ENCODE data around the gene ACP7.
A peak's percentile ranks its signal among the peaks of the same experiment; 100 is the strongest.

Gene ACP7

DNA sequence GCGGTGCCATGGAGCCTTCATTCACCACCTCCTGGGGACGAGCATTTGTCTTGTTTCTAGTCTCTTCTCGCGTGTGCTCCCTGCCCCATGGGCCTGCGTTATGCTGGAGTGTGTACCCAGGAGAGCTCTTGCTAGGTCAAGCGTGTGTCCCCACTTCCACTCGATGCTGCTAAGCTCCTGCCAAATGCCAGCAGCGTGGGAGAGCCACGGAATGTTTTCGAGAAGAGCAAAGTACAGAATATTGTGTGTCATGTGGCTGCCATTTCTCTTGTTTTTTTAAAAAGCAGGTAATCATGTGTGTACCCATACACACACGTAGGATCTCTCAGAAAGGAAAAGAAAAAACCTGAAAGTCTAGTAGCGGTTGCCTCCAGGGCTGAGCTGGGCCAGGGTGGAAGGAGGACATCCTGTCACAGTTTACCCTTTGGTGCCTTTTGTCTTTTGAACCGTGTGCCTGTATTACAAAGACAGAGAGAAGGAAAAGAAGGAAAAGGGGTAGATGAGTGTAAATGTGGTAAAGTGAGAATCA is 70.0 kb downstream of the ACP7 start:
- Histone ChIP-seq H3K27me3 (ENCODE audit: control insufficient read depth, insufficient read depth, low read length) (no peaks in the 10 kb centered on the region), H3K4me1 (ENCODE audit: control insufficient read depth, insufficient read depth, low read length) (peaks cover 25% of the 10 kb centered on the region), H3K4me3 (ENCODE audit: low read depth, low read length) (no peak overlapping the region), H3K27ac (ENCODE audit: low read depth, low read length) (no peak overlapping the region), H3K9ac (ENCODE audit: low read depth, low read length) (no peak overlapping the region), H3K36me3 (ENCODE audit: control insufficient read depth, insufficient read depth, low read length) (peaks cover 3% of the 10 kb centered on the region), H3K9me3 (ENCODE audit: control insufficient read depth, insufficient read depth, low read length) (no peaks in the 10 kb centered on the region)

- H3K27me3 ChIP-seq (ENCODE audit: control insufficient read depth, insufficient read depth, low read length): no peaks in the 10 kb centered on the region
- peaks cover 25% of the 10 kb centered on the region for H3K4me1 ChIP-seq (ENCODE audit: control insufficient read depth, insufficient read depth, low read length)
- no peak overlapping the region for H3K4me3 ChIP-seq (ENCODE audit: low read depth, low read length)
- no peak overlapping the region for H3K9ac ChIP-seq (ENCODE audit: low read depth, low read length)
- no peaks in the 10 kb centered on the region for H3K9me3 ChIP-seq (ENCODE audit: control insufficient read depth, insufficient read depth, low read length)
- peaks cover 3% of the 10 kb centered on the region for H3K36me3 ChIP-seq (ENCODE audit: control insufficient read depth, insufficient read depth, low read length)
- H3K27ac ChIP-seq (ENCODE audit: low read depth, low read length): peak overlapping the region; percentile 37
These were observed 70.5 kb downstream of the ACP7 start for GRCh38 chr19:39154629-39155100.

- H3K9ac ChIP-seq (ENCODE audit: low read depth, low read length): no peak overlapping the region
- peak overlapping the region; percentile 37 for H3K27ac ChIP-seq (ENCODE audit: low read depth, low read length)
These were observed 71.0 kb downstream of the ACP7 start for GRCh38 chr19:39155114-39155700.

DNA sequence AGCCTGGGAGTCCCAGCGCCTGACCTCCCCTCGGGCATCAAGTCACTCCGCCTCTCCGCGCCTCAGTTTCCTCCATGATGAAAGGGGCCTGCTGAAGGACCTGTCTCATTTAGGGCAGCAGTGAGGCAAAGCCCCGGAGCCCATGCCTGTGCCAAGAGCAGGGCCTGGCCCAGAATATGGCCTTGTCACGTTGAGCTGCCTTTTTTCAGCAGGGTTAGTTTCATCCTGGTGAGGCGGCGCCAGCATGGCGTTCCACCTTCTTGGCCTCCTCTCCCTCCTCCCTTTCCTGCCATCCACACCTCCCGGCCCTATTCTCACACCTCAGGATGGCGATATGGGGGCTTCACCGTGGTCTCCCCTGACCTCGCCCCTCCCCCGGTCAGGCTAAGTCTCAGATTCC is 71.6 kb downstream of the ACP7 start:
- Histone ChIP-seq H3K4me3 (ENCODE audit: low read depth, low read length) (no peak overlapping the region), H3K27me3 (ENCODE audit: control insufficient read depth, insufficient read depth, low read length) (no peaks in the 10 kb centered on the region), H3K27ac (ENCODE audit: low read depth, low read length) (no peak overlapping the region), H3K9ac (ENCODE audit: low read depth, low read length) (no peak overlapping the region), H3K36me3 (ENCODE audit: control insufficient read depth, insufficient read depth, low read length) (peaks cover 3% of the 10 kb centered on the region), H3K4me1 (ENCODE audit: control insufficient read depth, insufficient read depth, low read length) (peaks cover 25% of the 10 kb centered on the region), H3K9me3 (ENCODE audit: control insufficient read depth, insufficient read depth, low read length) (no peaks in the 10 kb centered on the region)

More at GRCh38 chr19:39155114-39155700, 71.0 kb downstream of the ACP7 start:
- Histone ChIP-seq H3K36me3 (ENCODE audit: control insufficient read depth, insufficient read depth, low read length) (peaks cover 3% of the 10 kb centered on the region), H3K4me3 (ENCODE audit: low read depth, low read length) (no peak overlapping the region), H3K27me3 (ENCODE audit: control insufficient read depth, insufficient read depth, low read length) (no peaks in the 10 kb centered on the region), H3K9me3 (ENCODE audit: control insufficient read depth, insufficient read depth, low read length) (no peaks in the 10 kb centered on the region), H3K4me1 (ENCODE audit: control insufficient read depth, insufficient read depth, low read length) (peaks cover 25% of the 10 kb centered on the region)

GRCh38 chr19:39156326-39157230 is 72.4 kb downstream of the ACP7 start:
- Histone ChIP-seq H3K4me3 (ENCODE audit: low read depth, low read length) (no peak overlapping the region), H3K27ac (ENCODE audit: low read depth, low read length) (no peak overlapping the region), H3K9me3 (ENCODE audit: control insufficient read depth, insufficient read depth, low read length) (no peaks in the 10 kb centered on the region), H3K27me3 (ENCODE audit: control insufficient read depth, insufficient read depth, low read length) (no peaks in the 10 kb centered on the region), H3K4me1 (ENCODE audit: control insufficient read depth, insufficient read depth, low read length) (peaks cover 25% of the 10 kb centered on the region), H3K9ac (ENCODE audit: low read depth, low read length) (no peak overlapping the region), H3K36me3 (ENCODE audit: control insufficient read depth, insufficient read depth, low read length) (peaks cover 3% of the 10 kb centered on the region)

- no peak overlapping the region for H3K4me3 ChIP-seq (ENCODE audit: low read depth, low read length)
- peaks cover 25% of the 10 kb centered on the region for H3K4me1 ChIP-seq (ENCODE audit: control insufficient read depth, insufficient read depth, low read length)
- H3K36me3 ChIP-seq (ENCODE audit: control insufficient read depth, insufficient read depth, low read length): peaks cover 3% of the 10 kb centered on the region
- no peak overlapping the region for H3K9ac ChIP-seq (ENCODE audit: low read depth, low read length)
- H3K9me3 ChIP-seq (ENCODE audit: control insufficient read depth, insufficient read depth, low read length): no peaks in the 10 kb centered on the region
- no peaks in the 10 kb centered on the region for H3K27me3 ChIP-seq (ENCODE audit: control insufficient read depth, insufficient read depth, low read length)
- H3K27ac ChIP-seq (ENCODE audit: low read depth, low read length): no peak overlapping the region
These were observed 73.3 kb downstream of the ACP7 start for GRCh38 chr19:39157275-39157996.

- Histone ChIP-seq H3K27ac (ENCODE audit: low read depth, low read length) (no peak overlapping the region), H3K4me1 (ENCODE audit: control insufficient read depth, insufficient read depth, low read length) (peaks cover 25% of the 10 kb centered on the region), H3K36me3 (ENCODE audit: control insufficient read depth, insufficient read depth, low read length) (peaks cover 3% of the 10 kb centered on the region), H3K4me3 (ENCODE audit: low read depth, low read length) (no peak overlapping the region), H3K9ac (ENCODE audit: low read depth, low read length) (no peak overlapping the region), H3K9me3 (ENCODE audit: control insufficient read depth, insufficient read depth, low read length) (no peaks in the 10 kb centered on the region), H3K27me3 (ENCODE audit: control insufficient read depth, insufficient read depth, low read length) (no peaks in the 10 kb centered on the region)
These were observed 73.8 kb downstream of the ACP7 start for GRCh38 chr19:39157997-39158389.

DNA sequence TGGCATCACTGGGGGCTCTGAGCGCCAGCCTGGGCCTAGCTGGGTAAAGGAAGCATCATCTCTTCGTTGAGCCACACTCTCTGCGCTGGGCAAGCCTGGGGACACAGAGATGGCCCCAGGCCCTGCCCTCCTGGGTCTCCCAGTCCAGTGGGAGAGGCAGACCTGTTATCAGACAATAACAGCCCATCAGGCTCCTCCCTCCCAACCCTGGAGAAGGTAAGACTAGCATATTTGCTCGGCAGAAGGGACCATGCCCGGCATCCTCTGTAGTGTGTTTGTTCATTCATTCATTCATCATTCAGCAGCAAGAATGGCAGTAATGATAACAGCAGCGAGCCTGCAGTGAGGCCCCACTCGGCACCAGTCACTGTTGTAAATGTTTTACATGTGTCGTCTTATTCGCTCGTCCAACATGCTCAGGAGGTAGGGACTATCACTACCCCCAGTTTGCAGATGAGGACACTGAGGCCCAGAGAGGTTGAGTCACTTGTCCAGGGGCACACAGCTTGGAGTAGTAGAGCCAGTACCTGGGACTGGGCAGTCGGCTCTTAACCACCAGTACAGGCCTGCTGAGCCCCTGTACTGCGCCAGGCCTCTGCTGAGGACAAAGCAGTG is 74.6 kb downstream of the ACP7 start:
- H3K27ac ChIP-seq (ENCODE audit: low read depth, low read length): no peak overlapping the region
- no peaks in the 10 kb centered on the region for H3K27me3 ChIP-seq (ENCODE audit: control insufficient read depth, insufficient read depth, low read length)
- H3K9me3 ChIP-seq (ENCODE audit: control insufficient read depth, insufficient read depth, low read length): no peaks in the 10 kb centered on the region
- H3K4me3 ChIP-seq (ENCODE audit: low read depth, low read length): no peak overlapping the region
- H3K36me3 ChIP-seq (ENCODE audit: control insufficient read depth, insufficient read depth, low read length): peaks cover 3% of the 10 kb centered on the region
- peaks cover 24% of the 10 kb centered on the region for H3K4me1 ChIP-seq (ENCODE audit: control insufficient read depth, insufficient read depth, low read length)
- no peak overlapping the region for H3K9ac ChIP-seq (ENCODE audit: low read depth, low read length)

- Histone ChIP-seq H3K4me1 (ENCODE audit: control insufficient read depth, insufficient read depth, low read length) (peaks cover 6% of the 10 kb centered on the region; the same call in 1 of the 2 replicates), H3K9me3 (ENCODE audit: control insufficient read depth, insufficient read depth, low read length) (no peaks in the 10 kb centered on the region), H3K36me3 (ENCODE audit: control insufficient read depth, insufficient read depth, low read length) (peaks cover 3% of the 10 kb centered on the region), H3K27me3 (ENCODE audit: control insufficient read depth, insufficient read depth, low read length) (no peaks in the 10 kb centered on the region), H3K4me3 (ENCODE audit: low read depth, low read length) (no peak overlapping the region), H3K27ac (ENCODE audit: low read depth, low read length) (no peak overlapping the region), H3K9ac (ENCODE audit: low read depth, low read length) (no peak overlapping the region)
These were observed 76.3 kb downstream of the ACP7 start for GRCh38 chr19:39160523-39160861.
